H1 (cell line): ENCODE measurements around the gene RBAK. TPM values are rescaled to one million over a fixed set of nuclear protein-coding genes. Genes with fewer than 3 reads are reported as not detected.
"Not testable (repeated sequence)": the region's sequence is repeated elsewhere in the genome, so short reads cannot be mapped to it uniquely, and the experiment has no call there.

ENCODE experiments used
- CTCF ChIA-PET: fragments of 300-600 bp; sonication (Branson Sonifier 250); formaldehyde crosslinking; loops from one replicate; lab custom pipeline; 2021; ENCODE audit not compliant: partially characterized antibody; lab: Charles Lee
- POLR2A ChIA-PET: fragments of 300-600 bp; sonication (Branson Sonifier 250); formaldehyde crosslinking; loops from one replicate; lab custom pipeline; 2021; ENCODE audit warnings: inconsistent platforms; ENCODE audit not compliant: partially characterized antibody; lab: Charles Lee
- DNase-seq, 2 experiments: peaks; one replicate each; pipeline versions ENCODE4 v3.0.0 to v3.0.0-alpha.2; 2010 to 2022; ENCODE audit warnings: low spot score in 2 of 2, low read depth in 1 of 2, mixed read lengths in 1 of 2
- FAIRE-seq: peaks from 2 replicates; lab custom pipeline; 2011; peaks lifted over from hg19 to GRCh38; lab: Jason Lieb, UNC
- H2AFZ ChIP-seq: 2 replicates; pipeline ENCODE4 v1.8.1; 2012; ENCODE audit warnings: low read length, inconsistent platforms
- H2AK5ac ChIP-seq: 2 replicates; pipeline ENCODE4 v1.6.1; 2013; ENCODE audit warnings: low read depth, low read length
- H2BK120ac ChIP-seq: replicated peaks from 2 replicates; pipeline ENCODE3; 2013; ENCODE audit warnings: low read depth, low read length, inconsistent platforms
- H2BK12ac ChIP-seq: 2 replicates; pipeline ENCODE4 v1.6.1; 2013; ENCODE audit warnings: low read depth, low read length
- H2BK15ac ChIP-seq: 2 replicates; pipeline ENCODE4 v1.6.1; 2013; ENCODE audit warnings: low read length
- H2BK20ac ChIP-seq: 2 replicates; pipeline ENCODE4 v1.6.1; 2013; ENCODE audit warnings: low read length
- H2BK5ac ChIP-seq: 2 replicates; pipeline ENCODE4 v1.6.1; 2013; ENCODE audit warnings: low read depth, low read length
- H3K14ac ChIP-seq: 2 replicates; pipeline ENCODE4 v1.6.1; 2013; ENCODE audit warnings: inconsistent platforms; ENCODE audit not compliant: insufficient read length
- H3K18ac ChIP-seq: 2 replicates; pipeline ENCODE4 v1.6.1; 2013; ENCODE audit warnings: low read length; ENCODE audit errors: extremely low read depth
- H3K23ac ChIP-seq: 2 replicates; pipeline ENCODE4 v1.6.1; 2013; ENCODE audit warnings: inconsistent platforms; ENCODE audit not compliant: insufficient read length
- H3K23me2 ChIP-seq: 2 replicates; pipeline ENCODE4 v1.6.1; 2013; ENCODE audit warnings: low read depth, low read length
- H3K27ac ChIP-seq: 2 replicates; pipeline ENCODE4 v1.6.1; 2011; ENCODE audit warnings: low read depth, low read length, inconsistent platforms
- H3K27me3 ChIP-seq, 4 experiments: replicated peaks in 1 of 4; 1 replicate in 1 of 4; 2 replicates in 3 of 4; pipeline versions ENCODE4 v1.6.1 to v1.8.1; 2011 to 2013; ENCODE audit warnings: low read length in 3 of 4, mild to moderate bottlenecking in 3 of 4, inconsistent platforms in 2 of 4, mixed read lengths in 2 of 4, moderate library complexity in 1 of 4; ENCODE audit not compliant: control insufficient read depth in 3 of 4, insufficient read depth in 3 of 4; ENCODE audit errors: extremely low read depth in 1 of 4
- H3K36me3 ChIP-seq, 4 experiments: 2 replicates each; pipeline versions ENCODE4 v1.6.1 to v1.8.1; 2011 to 2013; ENCODE audit warnings: mild to moderate bottlenecking in 4 of 4, low read length in 3 of 4, moderate library complexity in 2 of 4, control low read depth in 1 of 4, inconsistent platforms in 1 of 4; ENCODE audit not compliant: insufficient read depth in 4 of 4, control insufficient read depth in 2 of 4
- H3K4ac ChIP-seq: replicated peaks from 2 replicates; pipeline ENCODE3; 2013; ENCODE audit warnings: low read length, low read depth, mixed read lengths, inconsistent platforms; ENCODE audit not compliant: insufficient read length
- H3K4me1 ChIP-seq, 4 experiments: replicated peaks in 1 of 4; 1 replicate in 1 of 4; 2 replicates in 3 of 4; pipeline versions ENCODE4 v1.6.1 to v1.8.1; 2011 to 2013; ENCODE audit warnings: low read length in 3 of 4, inconsistent platforms in 2 of 4, mixed read lengths in 1 of 4; ENCODE audit not compliant: insufficient read depth in 4 of 4, control insufficient read depth in 3 of 4
- H3K4me2 ChIP-seq, 2 experiments: 2 replicates each; pipeline versions ENCODE4 v1.6.1 to v1.8.1; 2011 to 2013; ENCODE audit warnings: low read depth in 2 of 2, low read length in 2 of 2, control low read depth in 1 of 2, inconsistent platforms in 1 of 2, mild to moderate bottlenecking in 1 of 2; ENCODE audit not compliant: insufficient read depth in 1 of 2
- H3K4me3 ChIP-seq, 4 experiments: fragments of 200-600, 300-600 bp in 1 of 4; sonication (generic), shearing (Covaris generic), sonication (Bioruptor Twin) in 1 of 4; 2 replicates each; pipeline versions ENCODE4 v1.5.1 to v1.8.1; 2011 to 2016; ENCODE audit warnings: low read length in 4 of 4, low read depth in 3 of 4, control low read depth in 2 of 4, inconsistent platforms in 2 of 4, mild to moderate bottlenecking in 2 of 4, mixed read lengths in 1 of 4, moderate library complexity in 1 of 4; ENCODE audit not compliant: insufficient read depth in 2 of 4; ENCODE audit errors: extremely low read depth in 1 of 4
- H3K56ac ChIP-seq: replicated peaks from 2 replicates; pipeline ENCODE3; 2013; ENCODE audit warnings: low read depth, mild to moderate bottlenecking, mixed read lengths, low read length, inconsistent platforms; ENCODE audit not compliant: insufficient read length
- H3K79me1 ChIP-seq: 2 replicates; pipeline ENCODE4 v1.6.1; 2013; ENCODE audit warnings: low read depth, low read length, control low read depth
- H3K79me2 ChIP-seq, 2 experiments: 2 replicates each; pipeline versions ENCODE4 v1.6.1 to v1.8.1; 2012 to 2013; ENCODE audit warnings: low read length in 2 of 2, mild to moderate bottlenecking in 2 of 2, inconsistent platforms in 1 of 2; ENCODE audit not compliant: insufficient read depth in 2 of 2, control insufficient read depth in 1 of 2
- H3K9ac ChIP-seq, 4 experiments: replicated peaks in 1 of 4; 1 replicate in 1 of 4; 2 replicates in 3 of 4; pipeline versions ENCODE4 v1.6.1 to v1.8.1; 2011 to 2013; ENCODE audit warnings: low read depth in 3 of 4, low read length in 3 of 4, control low read depth in 2 of 4, mild to moderate bottlenecking in 2 of 4, moderate library complexity in 2 of 4, inconsistent platforms in 1 of 4; ENCODE audit errors: extremely low read depth in 1 of 4
- H3K9me3 ChIP-seq, 2 experiments: 2 replicates each; pipeline versions ENCODE4 v1.6.1 to v1.8.1; 2012 to 2013; ENCODE audit warnings: mild to moderate bottlenecking in 2 of 2, moderate library complexity in 2 of 2, control low read depth in 1 of 2, inconsistent platforms in 1 of 2, low read depth in 1 of 2, low read length in 1 of 2, mixed read lengths in 1 of 2; ENCODE audit not compliant: insufficient read depth in 2 of 2
- H4K20me1 ChIP-seq, 2 experiments: replicated peaks in 1 of 2; 2 replicates each; pipeline versions ENCODE3 to v1.8.1; 2011 to 2013; ENCODE audit warnings: inconsistent platforms in 2 of 2, low read length in 2 of 2, mild to moderate bottlenecking in 1 of 2; ENCODE audit not compliant: insufficient read depth in 2 of 2, control insufficient read depth in 1 of 2
- H4K5ac ChIP-seq: 2 replicates; pipeline ENCODE4 v1.6.1; 2013; ENCODE audit warnings: low read length, low read depth, mixed read lengths, inconsistent platforms; ENCODE audit not compliant: insufficient read length
- H4K8ac ChIP-seq: 2 replicates; pipeline ENCODE4 v1.8.0; 2013; ENCODE audit warnings: mild to moderate bottlenecking, moderate library complexity, low read length, inconsistent platforms; ENCODE audit not compliant: insufficient read depth; ENCODE audit errors: extremely low read depth
- H4K91ac ChIP-seq: replicated peaks from 2 replicates; pipeline ENCODE3; 2013; ENCODE audit warnings: low read length, mixed read lengths, inconsistent platforms; ENCODE audit not compliant: insufficient read length
- CREB1 ChIP-seq: IDR thresholded peaks from 2 replicates; pipeline ENCODE4 v1.6.1; 2012; ENCODE audit warnings: inconsistent platforms
- CTCF ChIP-seq, 3 experiments: IDR thresholded peaks; 1 replicate in 2 of 3; 2 replicates in 1 of 3; pipeline versions ENCODE4 v1.5.1 to v1.6.1; 2011; ENCODE audit warnings: low read length in 3 of 3, mild to moderate bottlenecking in 3 of 3, inconsistent platforms in 2 of 3, low read depth in 1 of 3, moderate library complexity in 1 of 3; ENCODE audit not compliant: insufficient read depth in 1 of 3; ENCODE audit errors: control extremely low read depth in 1 of 3
- RAD21 ChIP-seq, 2 experiments: IDR thresholded peaks in 1 of 2; conservative IDR thresholded peaks in 1 of 2; 2 replicates each; pipeline ENCODE4 v1.6.1; 2011; ENCODE audit warnings: low read depth in 2 of 2, low read length in 2 of 2, improper control_type of control experiment in 1 of 2, inconsistent platforms in 1 of 2, mild to moderate bottlenecking in 1 of 2, moderate library complexity in 1 of 2
- SP1 ChIP-seq: IDR thresholded peaks from 2 replicates; pipeline ENCODE4 v1.6.1; 2011; ENCODE audit warnings: low read depth, low read length
- TCF12 ChIP-seq: IDR thresholded peaks from 2 replicates; pipeline ENCODE4 v1.6.1; 2011; ENCODE audit warnings: low read depth, mild to moderate bottlenecking, low read length
- YY1 ChIP-seq: IDR thresholded peaks from 2 replicates; pipeline ENCODE4 v1.6.1; 2011; ENCODE audit warnings: low read depth, mild to moderate bottlenecking, low read length
- WGBS, 2 experiments: shearing (Covaris generic) in 1 of 2; methylation state at CpG; one replicate each; pipeline versions ENCODE4 v1.1.6 to v1.1.7; 2013 to 2015; ENCODE audit warnings: low lambda C conversion rate in 2 of 2, mixed read lengths in 2 of 2, inconsistent platforms in 1 of 2, low coverage in 1 of 2, missing lambda C conversion rate in 1 of 2; ENCODE audit not compliant: insufficient replicate concordance in 2 of 2, insufficient coverage in 1 of 2, insufficient read length in 1 of 2; ENCODE audit errors: extremely low coverage in 1 of 2, missing lambda C conversion rate in 1 of 2; 5-methylcytosine and 5-hydroxymethylcytosine counted together
- polyA plus RNA-seq, 7 experiments: library from polyadenylated mRNA; depleted of rRNA in 3 of 7; stranded (reverse) in 5 of 7; unstranded in 2 of 7; fragments of >200 nt in 5 of 7; fragments of 200-250 nt in 2 of 7; gene quantifications; 1 replicate in 5 of 7; 2 replicates in 1 of 7; 4 replicates in 1 of 7; pipeline versions ENCODE4 v1.2.1 to v1.2.3, GENCODE V29; 2011 to 2013; ENCODE audit warnings: missing spikeins in 2 of 7, mixed read lengths in 2 of 7
- total RNA-seq: library from RNA; stranded (reverse); fragmentation: NEBNext Ultra II Directional; extraction: Animal tissue kit (Norgen Biotek cat#: 25700); gene quantifications from 2 replicates; pipeline ENCODE4 v1.2.1, GENCODE V29; 2021

The RBAK gene
- total and polyA plus RNA-seq, 2 of the 8 experiments (the other 6 are each of a cell fraction or from before 2014, with no cell fraction given), result 1.9 to 18.2 TPM

- H3K4me2 ChIP-seq, H3K18ac ChIP-seq, H3K14ac ChIP-seq, H2BK5ac ChIP-seq, H2BK120ac ChIP-seq, H4K20me1 ChIP-seq, H2AFZ ChIP-seq, H2BK20ac ChIP-seq, H3K23ac ChIP-seq, H3K23me2 ChIP-seq, H4K5ac ChIP-seq, H3K4me1 ChIP-seq, H3K79me1 ChIP-seq, H3K4ac ChIP-seq, H3K36me3 ChIP-seq, H2BK15ac ChIP-seq, H2AK5ac ChIP-seq, POLR2A ChIA-PET, H3K27ac ChIP-seq, H3K56ac ChIP-seq, H4K8ac ChIP-seq, FAIRE-seq, H4K91ac ChIP-seq, H2BK12ac ChIP-seq, H3K9ac ChIP-seq, H3K27me3 ChIP-seq, H3K4me3 ChIP-seq, H3K79me2 ChIP-seq: not testable (repeated sequence)
- H3K9me3 ChIP-seq, result peaks cover 10 to 12% of the 10 kb centered on the region in 2 experiments; a peak in 3 of 4 replicates
- 0 out of 2 replicates have a peak, but pooled peaks have one; percentile 20 for TF ChIP-seq SP1
- 0 out of 2 replicates have a peak, but pooled peaks have one; percentile 12 for TF ChIP-seq YY1
- TF ChIP-seq TCF12, result 0 out of 2 replicates have a peak, but pooled peaks have one; percentile 8
- peak in 1 of 2 experiments; percentile 32; a peak in 1 of 4 replicates for TF ChIP-seq RAD21 (IDR thresholded peaks at IDR 0.05 in 1 of 2, conservative IDR thresholded peaks at IDR 0.05 in 1 of 2; ENCODE audit: low read depth in 2 of 2, low read length in 2 of 2)
- peak; percentile 9 to 43 (median 39) for TF ChIP-seq CTCF (IDR thresholded peaks at IDR 0.05; ENCODE audit: control extremely low read depth in 1 of 3, insufficient read depth in 1 of 3, low read depth in 1 of 3, low read length in 3 of 3)
- 0 out of 2 replicates have a peak, but pooled peaks have one; percentile 18 for TF ChIP-seq CREB1
- 75% methylated on average over 10 of the region's 12 CpGs; no CpG with 5 or more reads in 1 of the 2 experiments for WGBS, 2 experiments
- DNase-seq, result peak in 1 of 2 experiments; percentile 53
- CTCF ChIA-PET, result interaction anchor here (0.7 to 7.0 kb wide), 14 partner anchors 11 to 295 kb away, joined by 3 to 65 read pairs (median 4); no protein-coding TSS in a partner anchor
Measured at GRCh38 chr7:5088228-5088833, 42.7 kb downstream of the RBAK start.
